ENCODE data around the gene FHOD1. TPM values are rescaled to one million over a fixed set of nuclear protein-coding genes. Genes with fewer than 3 reads are reported as not detected.
A peak's percentile ranks its signal among the peaks of the same experiment; 100 is the strongest.

The FHOD1 gene
- total and polyA plus RNA-seq, 2 of the 13 experiments (the other 11 are each of a cell fraction or from before 2014, with no cell fraction given), result 20.0 to 20.8 TPM

- peak; percentile 8; the same call in 1 of the 2 replicates for TF ChIP-seq UBTF (CRISPR knock-in tag; IDR thresholded peaks at IDR 0.05)
- TF ChIP-seq SMC3 (IDR thresholded peaks at IDR 0.05; ENCODE audit: low read length), result no peak
- no peak for TF ChIP-seq POGK (CRISPR knock-in tag; conservative IDR thresholded peaks at IDR 0.05)
- no peak for TF ChIP-seq SP140L (CRISPR knock-in tag; IDR thresholded peaks at IDR 0.05; ENCODE audit: borderline replicate concordance)
- TF ChIP-seq XBP1 (CRISPR knock-in tag; IDR thresholded peaks at IDR 0.05), result no peak
- TF ChIP-seq MEIS1 (CRISPR knock-in tag; IDR thresholded peaks at IDR 0.05; ENCODE audit: borderline replicate concordance), result no peak
- 0 out of 2 replicates have a peak, but pooled peaks have one; percentile 44 for TF ChIP-seq PHF8 (CRISPR knock-in tag; IDR thresholded peaks at IDR 0.05)
- no peak for TF ChIP-seq PAWR (CRISPR knock-in tag; IDR thresholded peaks at IDR 0.05; ENCODE audit: borderline replicate concordance)
- no peak for TF ChIP-seq PRMT3 (CRISPR knock-in tag; IDR thresholded peaks at IDR 0.05; ENCODE audit: borderline replicate concordance, low read depth)
- peak; percentile 27; the same call in 1 of the 2 replicates for TF ChIP-seq ZNF607 (CRISPR knock-in tag; IDR thresholded peaks at IDR 0.05; ENCODE audit: borderline replicate concordance)
- TF ChIP-seq ZNF747 (CRISPR knock-in tag; IDR thresholded peaks at IDR 0.05; ENCODE audit: borderline replicate concordance), result no peak
- TF ChIP-seq EED (CRISPR knock-in tag; IDR thresholded peaks at IDR 0.05), result peak; percentile 74; the same call in 1 of the 2 replicates
- no peak for TF ChIP-seq ZNF33A (CRISPR knock-in tag; IDR thresholded peaks at IDR 0.05; ENCODE audit: borderline replicate concordance)
- TF ChIP-seq FOXO4 (CRISPR knock-in tag; conservative IDR thresholded peaks at IDR 0.05), result no peak
- TF ChIP-seq KMT2B (CRISPR knock-in tag; IDR thresholded peaks at IDR 0.05), result no peak
- no peak for TF ChIP-seq ZNF720 (CRISPR knock-in tag; IDR thresholded peaks at IDR 0.05)
- no peak for TF ChIP-seq ZNF83 (CRISPR knock-in tag; IDR thresholded peaks at IDR 0.05; ENCODE audit: borderline replicate concordance)
- TF ChIP-seq ZNF644 (CRISPR knock-in tag; IDR thresholded peaks at IDR 0.05; ENCODE audit: low read depth), result no peak
- TF ChIP-seq BCL3 (CRISPR knock-in tag; IDR thresholded peaks at IDR 0.05), result no peak
- TF ChIP-seq BRF2 (CRISPR knock-in tag; IDR thresholded peaks at IDR 0.05), result no peak
- no peak for TF ChIP-seq SNAI1 (CRISPR knock-in tag; IDR thresholded peaks at IDR 0.05; ENCODE audit: borderline replicate concordance)
- TF ChIP-seq IKZF1 (IDR thresholded peaks at IDR 0.05), result no peak
These were observed 2.1 kb upstream of the FHOD1 start (continued) for GRCh38 chr16:67249178-67250044.
